GM10266 (cell line): ENCODE measurements around the gene KRTAP5-11.

ENCODE experiments used
- DNase-seq: peaks from one replicate; pipeline ENCODE4 v3.0.0; 2012; ENCODE audit errors: extremely low spot score
- CTCF ChIP-seq: IDR thresholded peaks from 2 replicates; pipeline ENCODE4 v1.5.1; 2012; ENCODE audit warnings: mild to moderate bottlenecking, low read depth; ENCODE audit not compliant: control insufficient read depth, insufficient read depth; ENCODE audit errors: missing control alignments

KRTAP5-11 gene

DNA sequence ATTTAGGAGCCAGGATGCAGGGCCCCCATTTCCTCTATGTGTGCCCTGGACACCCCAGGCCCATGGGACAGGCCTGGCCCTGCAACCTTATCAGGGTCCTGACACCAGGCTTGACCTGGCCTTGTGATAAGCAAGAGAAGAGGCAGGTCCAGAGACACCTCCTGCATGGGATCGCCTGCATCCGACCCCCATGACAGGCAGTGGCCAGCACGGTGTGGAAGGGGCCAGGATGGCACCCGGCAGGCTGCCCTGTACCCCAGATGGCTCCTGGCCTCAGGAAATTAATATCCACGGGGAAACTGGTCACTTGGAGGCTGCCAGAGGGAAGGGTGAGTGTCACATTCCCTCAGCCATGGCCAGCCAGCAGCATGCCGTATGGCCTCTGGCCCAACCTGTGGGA, 27.7 kb downstream of the KRTAP5-11 start:
- DNase-seq, result no peak
- no peak for TF ChIP-seq CTCF

DNA sequence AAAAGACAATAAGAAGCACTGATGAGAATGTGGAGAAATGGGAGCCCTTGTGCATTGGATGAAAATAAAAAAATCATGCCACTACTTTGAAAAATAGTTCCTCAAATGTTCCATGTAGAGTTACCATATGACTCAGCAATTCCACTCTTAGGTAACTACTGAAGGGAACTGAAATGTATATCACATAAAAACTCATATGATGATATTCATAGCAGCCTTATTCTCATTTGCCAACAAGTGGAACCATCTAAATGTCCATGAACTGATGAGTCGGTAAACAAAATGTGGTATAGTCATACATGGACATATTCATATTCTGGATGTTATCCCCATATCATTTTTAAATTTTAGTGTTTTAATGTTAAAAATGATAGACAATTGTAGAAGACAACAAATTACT, 31.0 kb downstream of the KRTAP5-11 start:
- no peak for DNase-seq
- TF ChIP-seq CTCF, result no peak

DNA sequence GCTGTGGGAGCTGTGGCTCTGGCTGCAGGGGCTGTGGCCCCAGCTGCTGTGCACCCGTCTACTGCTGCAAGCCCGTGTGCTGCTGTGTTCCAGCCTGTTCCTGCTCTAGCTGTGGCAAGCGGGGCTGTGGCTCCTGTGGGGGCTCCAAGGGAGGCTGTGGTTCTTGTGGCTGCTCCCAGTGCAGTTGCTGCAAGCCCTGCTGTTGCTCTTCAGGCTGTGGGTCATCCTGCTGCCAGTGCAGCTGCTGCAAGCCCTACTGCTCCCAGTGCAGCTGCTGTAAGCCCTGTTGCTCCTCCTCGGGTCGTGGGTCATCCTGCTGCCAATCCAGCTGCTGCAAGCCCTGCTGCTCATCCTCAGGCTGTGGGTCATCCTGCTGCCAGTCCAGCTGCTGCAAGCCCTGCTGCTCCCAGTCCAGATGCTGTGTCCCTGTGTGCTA, 33.9 kb downstream of the KRTAP5-11 start:
- TF ChIP-seq CTCF, result no peak

DNA sequence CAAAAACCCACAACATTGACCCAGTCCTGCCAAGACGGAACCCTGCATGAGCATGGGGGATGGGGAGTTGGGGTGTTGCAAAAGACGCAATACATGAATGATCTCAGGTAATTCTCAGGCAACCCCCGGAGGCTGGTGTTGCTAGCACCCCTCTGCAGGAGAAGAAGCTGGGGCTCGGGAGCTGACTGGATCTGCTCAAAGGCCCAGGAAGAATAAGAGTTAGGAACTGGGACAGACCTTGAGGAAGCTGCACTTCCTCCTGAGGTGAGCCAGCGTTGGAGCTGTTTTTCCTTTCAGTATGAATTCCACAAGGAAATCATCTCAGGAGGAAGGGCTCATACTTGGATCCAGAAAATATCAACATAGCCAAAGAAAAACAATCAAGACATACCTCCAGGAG, 34.6 kb downstream of the KRTAP5-11 start, which contains the start of gene KRTAP5-9:
KRTAP5-9 (plus strand) TSS at position 301 of the 400 bp plus-strand sequence. CDS start 238 bp downstream, outside the sequence.
- no peak for DNase-seq
- no peak for TF ChIP-seq CTCF

More for the DNA sequence above, 33.9 kb downstream of the KRTAP5-11 start:
- DNase-seq, result no peak

- DNase-seq, result no peak
- TF ChIP-seq CTCF, result no peak
Observed at GRCh38 chr11:71545405-71545966, 37.2 kb downstream of the KRTAP5-11 start.

DNA sequence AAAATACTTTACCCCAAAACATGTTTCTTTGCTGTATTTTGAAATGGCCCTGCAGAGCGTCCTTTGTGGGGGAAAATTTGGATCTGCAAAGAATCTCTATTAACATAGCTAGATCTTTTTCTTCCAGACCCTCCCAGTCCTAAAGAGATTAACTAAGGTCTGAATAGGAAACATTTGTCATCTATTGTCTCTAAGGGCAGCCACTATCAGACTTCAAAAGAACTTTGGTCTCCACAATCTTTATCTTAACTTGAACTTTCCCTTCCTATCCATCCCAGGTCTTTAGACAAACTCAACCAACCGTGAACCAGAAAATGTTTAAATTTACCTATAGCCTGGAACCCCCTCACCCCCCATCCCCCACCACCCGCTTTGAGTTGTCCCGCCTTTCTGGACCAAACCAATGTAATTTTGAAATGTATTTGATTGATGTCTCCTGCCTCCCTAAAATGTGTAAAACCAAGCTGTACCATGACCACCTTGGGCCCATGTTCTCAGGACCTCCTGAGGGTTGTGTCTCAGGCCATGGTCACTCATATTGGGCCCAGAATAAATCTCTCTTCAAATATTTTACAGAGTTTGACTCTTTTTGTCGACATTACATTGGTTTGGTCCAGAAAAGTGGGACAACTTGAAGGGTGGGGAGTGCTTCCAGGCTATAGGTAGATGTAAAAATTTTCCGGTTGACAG, 38.0 kb downstream of the KRTAP5-11 start:
- TF ChIP-seq CTCF, result no peak
- no peak for DNase-seq

DNA sequence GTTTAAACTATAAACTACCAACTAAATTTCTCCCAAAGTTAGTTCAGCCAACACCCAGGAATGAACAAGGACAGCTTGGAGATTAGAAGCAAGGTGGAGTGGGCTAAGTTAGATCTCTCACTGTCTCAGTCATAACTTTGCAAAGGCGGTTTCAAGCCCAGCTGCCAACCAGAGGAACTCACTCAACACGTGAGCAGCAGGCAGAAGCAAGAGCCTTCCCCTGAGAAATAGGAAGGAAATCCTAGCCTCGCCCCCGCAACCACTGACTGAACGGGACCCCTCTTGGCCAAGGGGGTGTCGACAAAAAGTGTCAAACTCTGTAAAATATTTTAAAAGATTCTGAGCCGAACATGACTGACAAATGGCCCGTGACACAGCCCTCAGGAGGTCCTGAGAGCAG, 38.8 kb downstream of the KRTAP5-11 start:
- DNase-seq, result no peak
- TF ChIP-seq CTCF, result no peak
